ENCODE results near the gene BAG3.

GRCh38 chr10:119713744-119714483 is 62.7 kb downstream of the BAG3 start:
- no peak for TF ChIP-seq CTCF (IDR thresholded peaks at IDR 0.05 in 2 of 3, conservative IDR thresholded peaks at IDR 0.05 in 1 of 3; ENCODE audit: borderline replicate concordance in 1 of 3, insufficient read depth in 1 of 3, low read depth in 2 of 3, low read length in 2 of 3)
- no peak for TF ChIP-seq POLR2A (IDR thresholded peaks at IDR 0.05; ENCODE audit: borderline replicate concordance, extremely low read depth, insufficient read depth, insufficient read length)
- TF ChIP-seq YY1 (IDR thresholded peaks at IDR 0.05; ENCODE audit: extremely low read depth, insufficient replicate concordance, low read depth, low read length): no peak
- no peak for TF ChIP-seq TCF7L2 (IDR thresholded peaks at IDR 0.05; ENCODE audit: borderline replicate concordance, extremely low read depth, insufficient read depth, insufficient read length)
- no peak for TF ChIP-seq CEBPB (IDR thresholded peaks at IDR 0.05; ENCODE audit: low read depth)
